CD4-positive, alpha-beta T cell (primary cell): ENCODE measurements around the gene CTBP1. TPM values are rescaled to one million over a fixed set of nuclear protein-coding genes. Genes with fewer than 3 reads are reported as not detected.

Experiments used
- ATAC-seq: fragments of 200-7000 bp; cut with Tn5 transposase; one replicate; pipeline ENCODE4 v1.10.0; 2022; ENCODE audit warnings: mild to moderate bottlenecking; ENCODE audit not compliant: poor library complexity
- CTCF ChIA-PET: fragments of 350-600 bp; sonication (Branson Sonifier 250); formaldehyde crosslinking; loops from one replicate; lab custom pipeline; 2021; ENCODE audit warnings: antibody characterized with exemption, inconsistent platforms; lab: Charles Lee
- POLR2A ChIA-PET: fragments of 350-600 bp; sonication (Branson Sonifier 250); formaldehyde crosslinking; loops from one replicate; lab custom pipeline; 2021; ENCODE audit warnings: antibody characterized with exemption, inconsistent platforms; lab: Charles Lee
- DNase-seq, 14 experiments: peaks; one replicate each; pipeline ENCODE4 v3.0.0-alpha.2; 2013 to 2020; ENCODE audit warnings: mixed read lengths in 2 of 14
- H3K27ac ChIP-seq, 2 donors: one replicate each; pipeline versions ENCODE4 v1.5.1 to v1.7.0; 2013; ENCODE audit warnings: low read length in 2 of 2, low read depth in 1 of 2, mild to moderate bottlenecking in 1 of 2
- H3K27me3 ChIP-seq, 2 experiments: 1 replicate in 1 of 2; 2 replicates in 1 of 2; pipeline versions ENCODE4 v1.6.1 to v1.7.0; 2013; ENCODE audit warnings: low read length in 2 of 2, control low read depth in 1 of 2, mild to moderate bottlenecking in 1 of 2, moderate library complexity in 1 of 2; ENCODE audit not compliant: insufficient read depth in 2 of 2, control insufficient read depth in 1 of 2
- H3K36me3 ChIP-seq: one replicate; pipeline ENCODE4 v1.6.1; 2013; ENCODE audit warnings: low read length, control low read depth; ENCODE audit not compliant: insufficient read depth
- H3K4me1 ChIP-seq: one replicate; pipeline ENCODE4 v1.6.1; 2013; ENCODE audit warnings: low read length, control low read depth; ENCODE audit not compliant: insufficient read depth
- H3K4me3 ChIP-seq: one replicate; pipeline ENCODE4 v1.5.1; 2013; ENCODE audit warnings: mild to moderate bottlenecking, low read length, moderate library complexity
- H3K9me3 ChIP-seq, 2 experiments: 1 replicate in 1 of 2; 2 replicates in 1 of 2; pipeline versions ENCODE4 v1.6.1 to v1.7.0; 2013; ENCODE audit warnings: low read length in 2 of 2, mild to moderate bottlenecking in 2 of 2, control low read depth in 1 of 2, moderate library complexity in 1 of 2; ENCODE audit not compliant: control insufficient read depth in 1 of 2, insufficient read depth in 1 of 2
- H3K27ac Mint-ChIP-seq: one replicate; pipeline ENCODE4 v1.8.0; 2020; ENCODE audit warnings: mixed read lengths
- H3K27me3 Mint-ChIP-seq: one replicate; pipeline ENCODE4 v1.8.0; 2021; ENCODE audit warnings: mixed read lengths
- H3K36me3 Mint-ChIP-seq: one replicate; pipeline ENCODE4 v1.8.0; 2021; ENCODE audit warnings: low read depth, mixed read lengths
- H3K4me1 Mint-ChIP-seq: one replicate; pipeline ENCODE4 v1.8.0; 2021; ENCODE audit warnings: low read depth, mixed read lengths
- H3K4me3 Mint-ChIP-seq: one replicate; pipeline ENCODE4 v1.8.0; 2020; ENCODE audit warnings: mild to moderate bottlenecking, mixed read lengths
- H3K9me3 Mint-ChIP-seq: one replicate; pipeline ENCODE4 v1.8.0; 2020; ENCODE audit warnings: mixed read lengths
- intact Hi-C, 2 experiments: fragments of 100-400 bp; cut with DNase I in 1 of 2; cut with micrococcal nuclease in 1 of 2; formaldehyde crosslinking; loops; one replicate each; pipeline versions ENCODE4 v1.15.1 to v1.9.0; 2023 to 2025; cut with DNase I, micrococcal nuclease
- total RNA-seq, 174 experiments: library from RNA in 2 of 174; stranded (reverse) in 2 of 174; gene quantifications; one replicate each; pipeline ENCODE4 v1.2.3 and lab custom pipeline; 2021 to 2026
- TF ChIP-seq, protein P1 (sequence below): fragments of 200-600 bp; IDR thresholded peaks from one replicate; pipeline ENCODE4 v1.8.0; 2022; ENCODE audit warnings: antibody characterized with exemption, mild to moderate bottlenecking

Gene CTBP1
- total RNA-seq, 2 experiments from 2014 or later = 132 to 148 TPM

DNA sequence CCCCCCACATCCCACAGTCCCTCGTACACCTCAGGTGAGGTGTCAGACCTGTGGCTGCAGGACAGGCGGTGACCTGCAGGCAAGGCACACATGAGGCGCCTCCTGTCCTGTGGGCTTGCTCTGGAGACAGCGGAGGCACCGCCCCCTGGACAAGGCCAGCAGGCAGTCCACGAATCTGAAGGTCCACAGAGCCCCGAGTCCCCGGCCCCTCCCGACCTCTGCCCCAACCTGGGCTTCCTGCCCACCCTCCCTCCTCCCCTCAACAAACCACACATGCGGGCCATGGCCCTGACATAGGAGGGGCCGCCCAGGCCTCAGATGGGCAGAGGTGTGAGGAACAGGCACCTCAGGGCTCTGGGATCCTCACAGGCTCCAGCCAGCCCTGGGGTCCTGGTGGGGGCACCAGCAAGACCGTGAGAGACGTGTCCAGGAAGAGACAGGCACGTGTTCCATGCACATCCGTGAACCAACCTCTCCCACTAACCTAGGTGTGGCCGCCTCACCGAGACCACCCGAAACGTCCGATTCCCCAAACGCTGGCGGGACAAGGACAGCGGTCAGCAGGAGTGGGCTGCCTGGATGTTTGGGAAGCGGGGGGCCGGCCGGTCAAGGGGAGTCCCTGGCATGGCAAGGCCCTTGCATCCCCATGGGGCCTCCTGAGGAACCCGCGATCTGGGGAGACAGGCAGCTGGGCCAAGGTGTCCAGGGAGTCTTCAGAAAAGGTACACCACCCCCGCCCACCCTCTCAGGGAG lies 25.8 kb downstream of the CTBP1 start:
- H3K27me3 ChIP-seq = no peaks in the 10 kb centered on the region
- no peak overlapping the region for H3K4me3 Mint-ChIP-seq
- ATAC-seq (no peak), DNase-seq (no peak)
- no peak overlapping the region for H3K4me3 ChIP-seq
- intact Hi-C loops = no loop called here
- H3K27ac ChIP-seq = no peak overlapping the region
- peaks cover 59% of the 10 kb centered on the region for H3K36me3 ChIP-seq
- no peak overlapping the region for H3K27ac Mint-ChIP-seq
- TF ChIP-seq, protein P1, sequence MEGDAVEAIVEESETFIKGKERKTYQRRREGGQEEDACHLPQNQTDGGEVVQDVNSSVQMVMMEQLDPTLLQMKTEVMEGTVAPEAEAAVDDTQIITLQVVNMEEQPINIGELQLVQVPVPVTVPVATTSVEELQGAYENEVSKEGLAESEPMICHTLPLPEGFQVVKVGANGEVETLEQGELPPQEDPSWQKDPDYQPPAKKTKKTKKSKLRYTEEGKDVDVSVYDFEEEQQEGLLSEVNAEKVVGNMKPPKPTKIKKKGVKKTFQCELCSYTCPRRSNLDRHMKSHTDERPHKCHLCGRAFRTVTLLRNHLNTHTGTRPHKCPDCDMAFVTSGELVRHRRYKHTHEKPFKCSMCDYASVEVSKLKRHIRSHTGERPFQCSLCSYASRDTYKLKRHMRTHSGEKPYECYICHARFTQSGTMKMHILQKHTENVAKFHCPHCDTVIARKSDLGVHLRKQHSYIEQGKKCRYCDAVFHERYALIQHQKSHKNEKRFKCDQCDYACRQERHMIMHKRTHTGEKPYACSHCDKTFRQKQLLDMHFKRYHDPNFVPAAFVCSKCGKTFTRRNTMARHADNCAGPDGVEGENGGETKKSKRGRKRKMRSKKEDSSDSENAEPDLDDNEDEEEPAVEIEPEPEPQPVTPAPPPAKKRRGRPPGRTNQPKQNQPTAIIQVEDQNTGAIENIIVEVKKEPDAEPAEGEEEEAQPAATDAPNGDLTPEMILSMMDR = no peak
- peaks cover 18% of the 10 kb centered on the region for H3K4me1 Mint-ChIP-seq
- ChIA-PET POLR2A (no interaction called here), CTCF (no interaction called here)
- H3K9me3 ChIP-seq = no peaks in the 10 kb centered on the region
- H3K27me3 Mint-ChIP-seq = no peaks in the 10 kb centered on the region
- peaks cover 71% of the 10 kb centered on the region for H3K36me3 Mint-ChIP-seq
- peaks cover 14% of the 10 kb centered on the region for H3K4me1 ChIP-seq
- H3K9me3 Mint-ChIP-seq = no peaks in the 10 kb centered on the region

DNA sequence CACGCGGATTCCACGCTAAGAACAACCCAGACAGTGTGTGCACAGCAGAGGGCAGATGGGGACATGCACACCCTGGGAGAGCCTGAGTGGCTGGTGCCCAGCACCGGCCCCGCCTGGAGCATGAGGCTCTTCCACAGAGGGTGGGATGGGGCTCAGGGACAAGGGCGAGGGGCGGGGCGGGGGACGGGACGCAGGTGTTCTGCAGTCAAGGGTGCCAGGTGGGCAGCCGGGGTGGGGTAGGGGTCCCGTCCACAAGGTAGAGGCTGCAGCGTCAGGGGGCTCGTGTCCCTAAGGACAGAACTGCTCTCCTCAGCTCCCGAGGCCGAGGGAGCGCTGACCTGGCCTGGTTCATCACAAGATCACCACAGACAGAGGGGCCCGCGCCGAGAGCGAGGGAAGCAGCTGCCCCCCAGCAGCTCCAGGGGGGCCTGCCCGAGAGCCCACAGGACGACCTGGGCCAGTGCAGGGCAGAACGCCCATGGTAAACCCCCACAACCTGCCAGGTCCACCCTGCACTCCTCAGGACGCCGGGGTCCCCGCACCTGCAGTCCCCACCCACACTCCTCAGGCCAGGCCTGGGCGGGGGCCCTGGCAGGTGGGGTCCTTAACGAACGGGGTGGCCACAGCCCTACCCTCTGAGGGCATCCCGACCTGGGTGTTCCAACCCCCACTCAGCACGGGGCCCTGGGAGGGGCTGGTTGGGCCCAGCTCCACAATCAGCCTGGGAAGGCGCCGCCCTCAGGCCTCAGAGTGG lies 26.7 kb downstream of the CTBP1 start:
- TF ChIP-seq, protein P1 = no peak
- no peaks in the 10 kb centered on the region for H3K9me3 Mint-ChIP-seq
- intact Hi-C loops = no loop called here
- Histone ChIP-seq H3K4me3 (no peak overlapping the region), H3K27ac (no peak overlapping the region), H3K4me1 (peaks cover 20% of the 10 kb centered on the region), H3K36me3 (peaks cover 50% of the 10 kb centered on the region), H3K9me3 (no peaks in the 10 kb centered on the region), H3K27me3 (no peaks in the 10 kb centered on the region)
- DNase-seq (no peak), ATAC-seq (no peak)
- H3K4me1 Mint-ChIP-seq = peaks cover 25% of the 10 kb centered on the region
- no peaks in the 10 kb centered on the region for H3K27me3 Mint-ChIP-seq
- peaks cover 71% of the 10 kb centered on the region for H3K36me3 Mint-ChIP-seq
- H3K4me3 Mint-ChIP-seq = no peak overlapping the region
- ChIA-PET POLR2A (no interaction called here), CTCF (no interaction called here)
- no peak overlapping the region for H3K27ac Mint-ChIP-seq

DNA sequence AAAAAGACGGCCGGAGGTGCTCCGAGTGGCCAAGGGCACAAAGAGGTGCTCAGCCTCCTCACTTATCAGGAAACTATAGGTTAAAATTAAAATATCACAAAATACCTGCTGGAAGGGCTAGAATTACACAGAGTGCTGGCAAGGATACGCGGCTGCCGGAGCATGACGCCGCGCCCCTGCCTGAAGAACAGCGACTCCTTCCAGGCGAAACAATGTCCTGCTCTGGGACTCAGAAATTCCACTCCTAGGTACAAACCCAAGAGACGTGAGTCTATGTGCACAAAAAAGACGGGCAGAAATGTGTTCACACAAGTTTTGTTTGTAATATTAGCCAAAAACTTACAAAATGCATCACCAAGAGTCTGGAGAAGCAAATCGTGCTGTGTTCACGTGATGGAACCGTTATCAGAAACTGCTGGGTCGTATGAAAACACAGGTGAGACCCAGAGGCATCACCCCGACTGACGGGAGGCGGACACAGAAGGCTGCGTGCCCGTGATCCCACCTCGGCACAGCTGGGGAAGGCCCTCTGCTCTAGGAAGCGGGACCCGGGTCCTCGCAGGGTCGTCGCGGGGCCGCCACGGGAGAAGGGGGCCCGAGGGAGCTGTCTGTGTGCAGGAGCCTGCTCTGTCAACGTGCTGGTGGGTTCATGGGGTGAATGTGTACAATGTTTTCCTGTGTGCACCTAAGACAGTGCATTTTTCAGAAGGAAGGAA lies 27.6 kb downstream of the CTBP1 start:
- H3K27ac Mint-ChIP-seq = no peak overlapping the region
- H3K4me1 ChIP-seq = peaks cover 29% of the 10 kb centered on the region
- H3K27ac ChIP-seq = no peak overlapping the region
- no peaks in the 10 kb centered on the region for H3K27me3 Mint-ChIP-seq
- POLR2A ChIA-PET = no interaction called here
- intact Hi-C loops = no loop called here
- H3K4me3 Mint-ChIP-seq = no peak overlapping the region
- no peaks in the 10 kb centered on the region for H3K9me3 Mint-ChIP-seq
- TF ChIP-seq, protein P1 = no peak
- ATAC-seq (no peak), DNase-seq (no peak)
- no peaks in the 10 kb centered on the region for H3K9me3 ChIP-seq
- peaks cover 70% of the 10 kb centered on the region for H3K36me3 Mint-ChIP-seq
- H3K27me3 ChIP-seq = no peaks in the 10 kb centered on the region
- H3K4me1 Mint-ChIP-seq = peaks cover 32% of the 10 kb centered on the region
- H3K4me3 ChIP-seq = no peak overlapping the region
- peaks cover 42% of the 10 kb centered on the region for H3K36me3 ChIP-seq
- CTCF ChIA-PET = no interaction called here
